Lower lobe of right lung (tissue), 2 donors: ENCODE results near the gene CCDC30. TPM values are rescaled to one million over a fixed set of nuclear protein-coding genes. Genes with fewer than 3 reads are reported as not detected.
"Not testable (repeated sequence)": the region's sequence is repeated elsewhere in the genome, so short reads cannot be mapped to it uniquely, and the experiment has no call there.

Experiments used
- ATAC-seq, 2 donors: fragments of 200-7000 bp; cut with Tn5 transposase; one replicate each; pipeline ENCODE4 v1.9.1; 2020 to 2022; ENCODE audit warnings: mild to moderate bottlenecking in 2 of 2, moderate library complexity in 2 of 2
- DNase-seq: peaks from one replicate; pipeline ENCODE4 v3.0.0-alpha.2; 2020
- H3K27ac ChIP-seq: fragments of 200-600 bp; one replicate; pipeline ENCODE4 v1.8.0; 2022
- H3K27me3 ChIP-seq: fragments of 200-600 bp; one replicate; pipeline ENCODE4 v1.8.0; 2022; ENCODE audit warnings: low read depth
- H3K36me3 ChIP-seq: fragments of 200-600 bp; one replicate; pipeline ENCODE4 v1.8.0; 2022; ENCODE audit warnings: mild to moderate bottlenecking
- H3K4me1 ChIP-seq: fragments of 200-600 bp; one replicate; pipeline ENCODE4 v1.8.0; 2022
- H3K4me3 ChIP-seq: fragments of 200-600 bp; one replicate; pipeline ENCODE4 v1.8.0; 2022; ENCODE audit warnings: mild to moderate bottlenecking
- H3K9me3 ChIP-seq: fragments of 200-600 bp; one replicate; pipeline ENCODE4 v1.8.0; 2022
- intact Hi-C: fragments of 100-400 bp; cut with DNase I; formaldehyde crosslinking; loops from one replicate; pipeline ENCODE4 v1.11.0; 2022
- total RNA-seq: library from RNA; stranded (reverse); fragmentation: NEBNext Ultra II Directional; extraction: Animal tissue kit (Norgen Biotek cat#: 25700); gene quantifications from one replicate; pipeline ENCODE4 v1.2.1, GENCODE V29; 2021
- TF ChIP-seq, protein P1 (sequence below): fragments of 200-600 bp; IDR thresholded peaks from one replicate; pipeline ENCODE4 v1.8.0; 2022; ENCODE audit warnings: antibody characterized with exemption, mild to moderate bottlenecking
- donor health status: DM: no; HTN: yes; CAD: no; lungs with severe emphysema.

The CCDC30 gene
- total RNA-seq, 1 donor from 2014 or later = 10.2 TPM

- TF ChIP-seq, protein P1, sequence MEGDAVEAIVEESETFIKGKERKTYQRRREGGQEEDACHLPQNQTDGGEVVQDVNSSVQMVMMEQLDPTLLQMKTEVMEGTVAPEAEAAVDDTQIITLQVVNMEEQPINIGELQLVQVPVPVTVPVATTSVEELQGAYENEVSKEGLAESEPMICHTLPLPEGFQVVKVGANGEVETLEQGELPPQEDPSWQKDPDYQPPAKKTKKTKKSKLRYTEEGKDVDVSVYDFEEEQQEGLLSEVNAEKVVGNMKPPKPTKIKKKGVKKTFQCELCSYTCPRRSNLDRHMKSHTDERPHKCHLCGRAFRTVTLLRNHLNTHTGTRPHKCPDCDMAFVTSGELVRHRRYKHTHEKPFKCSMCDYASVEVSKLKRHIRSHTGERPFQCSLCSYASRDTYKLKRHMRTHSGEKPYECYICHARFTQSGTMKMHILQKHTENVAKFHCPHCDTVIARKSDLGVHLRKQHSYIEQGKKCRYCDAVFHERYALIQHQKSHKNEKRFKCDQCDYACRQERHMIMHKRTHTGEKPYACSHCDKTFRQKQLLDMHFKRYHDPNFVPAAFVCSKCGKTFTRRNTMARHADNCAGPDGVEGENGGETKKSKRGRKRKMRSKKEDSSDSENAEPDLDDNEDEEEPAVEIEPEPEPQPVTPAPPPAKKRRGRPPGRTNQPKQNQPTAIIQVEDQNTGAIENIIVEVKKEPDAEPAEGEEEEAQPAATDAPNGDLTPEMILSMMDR = no peak
- intact Hi-C loops = no loop called here
- DNase-seq (no peak), ATAC-seq (no peak)
- Histone ChIP-seq H3K27ac (no peak overlapping the region), H3K36me3 (no peaks in the 10 kb centered on the region), H3K27me3 (no peaks in the 10 kb centered on the region), H3K4me3 (no peak overlapping the region), H3K9me3 (no peaks in the 10 kb centered on the region), H3K4me1 (no peaks in the 10 kb centered on the region)
Measured at GRCh38 chr1:42613803-42614131, 150.7 kb downstream of the CCDC30 start.

DNA sequence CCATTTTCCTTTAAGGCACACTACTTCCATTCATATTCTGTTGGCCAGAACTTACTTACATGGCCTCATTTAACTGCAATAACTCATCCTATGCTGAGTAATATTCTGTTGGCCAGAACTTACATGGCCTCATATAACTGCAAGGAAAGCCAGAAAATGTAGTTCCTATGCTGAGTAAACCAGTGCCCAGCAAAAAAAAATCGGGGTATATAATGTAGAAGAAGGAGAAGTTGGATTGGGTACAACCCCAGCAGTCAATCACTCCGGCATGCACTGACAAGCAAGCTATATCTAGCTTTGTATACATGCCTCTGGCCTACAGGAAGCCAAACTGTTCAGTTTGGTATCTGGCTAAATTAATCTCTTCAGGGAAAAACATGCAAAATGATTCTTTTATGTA lies 155.8 kb downstream of the CCDC30 start:
- H3K9me3 ChIP-seq = no peaks in the 10 kb centered on the region
- no peaks in the 10 kb centered on the region for H3K36me3 ChIP-seq
- intact Hi-C loops = no loop called here
- H3K4me1 ChIP-seq = no peaks in the 10 kb centered on the region
- H3K27me3 ChIP-seq = no peaks in the 10 kb centered on the region
- ATAC-seq (no peak), DNase-seq (no peak)
- no peak overlapping the region for H3K27ac ChIP-seq
- no peak overlapping the region for H3K4me3 ChIP-seq
- TF ChIP-seq, protein P1 = no peak

DNA sequence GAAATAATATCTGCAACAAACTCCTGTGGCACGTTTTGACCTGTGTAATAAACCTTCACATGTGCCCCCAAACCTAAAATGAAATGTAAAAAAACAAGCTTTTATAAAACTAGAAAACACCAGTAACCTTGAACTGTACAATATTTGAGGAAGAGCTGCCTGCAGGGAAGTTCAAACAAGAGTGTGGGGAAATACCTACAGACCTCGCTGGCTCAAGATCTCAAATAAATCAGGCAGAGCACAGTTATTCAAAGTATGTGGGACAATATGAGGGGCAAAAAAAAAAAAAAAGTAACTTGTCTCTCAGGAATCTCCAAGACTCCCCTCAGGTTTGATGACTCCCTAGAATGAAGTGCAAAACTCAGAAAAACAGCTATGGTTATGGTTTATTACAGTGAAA lies 157.2 kb downstream of the CCDC30 start:
- ATAC-seq (no peak), DNase-seq (no peak)
- H3K9me3 ChIP-seq = no peaks in the 10 kb centered on the region
- H3K36me3 ChIP-seq = no peaks in the 10 kb centered on the region
- intact Hi-C loops = no loop called here
- TF ChIP-seq, protein P1 = no peak
- no peak overlapping the region for H3K4me3 ChIP-seq
- no peaks in the 10 kb centered on the region for H3K4me1 ChIP-seq
- no peak overlapping the region for H3K27ac ChIP-seq
- no peaks in the 10 kb centered on the region for H3K27me3 ChIP-seq

DNA sequence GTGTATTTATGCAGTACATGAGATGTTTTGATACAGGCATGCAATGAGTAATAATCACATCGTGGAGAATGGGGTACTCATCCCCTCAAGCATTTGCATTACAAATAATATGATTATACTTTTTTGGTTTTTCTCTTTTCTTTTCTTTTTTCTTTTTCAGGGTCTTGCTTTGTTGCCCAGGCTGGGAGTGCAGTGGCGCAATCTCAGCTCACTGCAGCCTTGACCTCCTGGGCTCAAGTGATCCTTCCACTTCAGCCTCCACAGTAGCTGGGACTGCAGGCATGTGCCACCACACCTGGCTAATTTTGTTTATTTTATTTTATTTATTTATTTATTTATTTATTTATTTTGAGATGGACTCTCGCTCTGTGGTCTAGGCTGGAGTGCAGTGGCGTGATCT lies 158.1 kb downstream of the CCDC30 start:
- ATAC-seq, intact Hi-C loops, H3K27me3 ChIP-seq, H3K4me1 ChIP-seq, H3K4me3 ChIP-seq, H3K9me3 ChIP-seq, H3K27ac ChIP-seq, H3K36me3 ChIP-seq, DNase-seq: not testable (repeated sequence)

- H3K9me3 ChIP-seq, H3K27ac ChIP-seq, H3K36me3 ChIP-seq, DNase-seq, ATAC-seq, H3K27me3 ChIP-seq, intact Hi-C loops, H3K4me3 ChIP-seq, H3K4me1 ChIP-seq: not testable (repeated sequence)
Measured at GRCh38 chr1:42627205-42627604, 164.1 kb downstream of the CCDC30 start.

- ATAC-seq (no peak), DNase-seq (no peak)
- TF ChIP-seq, protein P1 = no peak
- Histone ChIP-seq H3K4me3 (no peak overlapping the region), H3K9me3 (no peaks in the 10 kb centered on the region), H3K36me3 (no peaks in the 10 kb centered on the region), H3K4me1 (no peaks in the 10 kb centered on the region), H3K27me3 (no peaks in the 10 kb centered on the region), H3K27ac (no peak overlapping the region)
- intact Hi-C loops = no loop called here
Measured at GRCh38 chr1:42639116-42639515, 176.0 kb downstream of the CCDC30 start.

DNA sequence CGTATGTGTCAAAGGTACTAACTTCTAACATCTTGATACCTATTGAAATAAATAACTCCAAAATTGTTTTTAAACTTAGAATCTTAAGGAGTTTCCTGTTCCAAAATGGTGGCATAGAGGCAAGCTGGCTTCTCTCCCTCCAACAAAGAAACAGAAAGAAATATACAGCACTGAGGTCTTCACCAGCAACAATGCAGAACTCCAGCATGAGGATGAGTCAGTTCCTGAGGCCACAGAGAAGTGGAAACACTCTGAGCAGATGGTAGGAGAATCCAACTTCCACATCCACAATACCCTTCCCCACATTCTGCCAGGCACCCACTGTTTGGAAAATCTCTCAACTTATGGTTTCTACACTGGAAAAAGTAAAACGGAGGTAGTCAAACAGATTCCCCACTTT lies 183.0 kb downstream of the CCDC30 start:
- Histone ChIP-seq H3K9me3 (no peaks in the 10 kb centered on the region), H3K36me3 (peaks cover 8% of the 10 kb centered on the region), H3K27me3 (no peaks in the 10 kb centered on the region), H3K4me1 (no peaks in the 10 kb centered on the region), H3K27ac (no peak overlapping the region), H3K4me3 (no peak overlapping the region)
- TF ChIP-seq, protein P1 = no peak
- ATAC-seq (no peak), DNase-seq (no peak)
- intact Hi-C loops = no loop called here
